GM21786 (cell line): ENCODE results near the gene SLC2A13.
A peak's percentile ranks its signal among the peaks of the same experiment; 100 is the strongest.
"Not testable (repeated sequence)": the region's sequence is repeated elsewhere in the genome, so short reads cannot be mapped to it uniquely, and the experiment has no call there.

Experiments
- ATAC-seq: cut with Tn5 transposase; IDR thresholded peaks from one replicate; pipeline ENCODE4 v1.9.1; 2021; ENCODE audit not compliant: unreplicated experiment

SLC2A13 gene

DNA sequence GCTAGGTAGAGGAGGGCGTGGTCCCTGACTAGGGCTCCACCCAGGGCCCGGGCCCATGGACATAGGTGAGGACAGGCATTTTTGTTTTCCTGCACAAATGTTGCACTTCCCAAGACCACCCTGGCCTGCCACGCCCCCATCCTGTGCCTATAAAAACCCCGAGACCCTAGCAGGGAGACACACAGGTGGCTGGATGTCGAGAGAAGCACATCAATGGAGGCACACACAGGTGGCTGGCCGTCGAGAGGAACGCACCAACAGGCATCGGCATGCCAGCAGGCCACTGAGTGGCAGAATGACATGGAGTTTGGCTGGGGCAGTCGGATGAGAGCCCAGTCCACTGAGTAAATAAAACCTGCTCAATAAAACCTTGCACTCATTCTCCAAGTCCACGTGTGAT, 328.4 kb downstream of the SLC2A13 start:
- no peak for ATAC-seq

DNA sequence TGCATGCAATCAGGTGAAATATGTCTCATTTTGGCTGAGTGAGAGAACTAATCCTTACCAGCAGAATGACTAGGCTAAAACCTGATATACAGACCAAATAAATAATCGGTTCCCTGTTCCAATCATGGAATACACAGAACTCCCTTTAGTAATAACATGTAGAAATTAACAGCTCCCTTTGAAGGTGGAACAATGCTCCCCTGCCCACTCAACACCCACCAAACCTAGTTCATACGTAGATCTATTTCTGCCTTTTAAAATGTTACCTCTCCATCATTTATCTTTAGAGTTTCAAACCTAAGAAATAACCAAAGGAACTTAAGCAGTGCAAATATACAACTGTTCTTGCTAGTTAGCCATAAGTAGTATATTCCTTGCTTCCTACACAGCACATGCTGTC, 332.6 kb downstream of the SLC2A13 start:
- ATAC-seq, result no peak

- no peak for ATAC-seq
These were observed 333.0 kb downstream of the SLC2A13 start for GRCh38 chr12:39772821-39773259.

DNA sequence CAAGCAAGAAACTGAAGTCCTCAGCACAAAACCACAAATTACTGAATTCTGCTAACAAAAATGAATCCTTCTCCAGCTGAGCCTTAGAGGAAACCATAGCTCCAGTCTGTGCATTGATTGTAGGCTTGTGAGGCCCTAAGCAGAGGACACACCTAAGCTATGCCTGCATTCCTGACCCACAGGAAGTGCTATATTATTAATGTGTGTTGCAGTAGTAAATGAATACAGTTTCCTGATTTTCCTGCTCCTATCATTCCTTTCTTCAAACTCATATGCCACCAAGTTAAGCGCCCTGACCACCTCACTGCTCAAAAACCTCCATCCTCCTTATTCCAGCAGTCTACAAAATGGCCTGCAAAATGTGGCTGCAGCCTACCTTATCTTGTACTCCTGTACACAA, 334.4 kb downstream of the SLC2A13 start:
- no peak for ATAC-seq

DNA sequence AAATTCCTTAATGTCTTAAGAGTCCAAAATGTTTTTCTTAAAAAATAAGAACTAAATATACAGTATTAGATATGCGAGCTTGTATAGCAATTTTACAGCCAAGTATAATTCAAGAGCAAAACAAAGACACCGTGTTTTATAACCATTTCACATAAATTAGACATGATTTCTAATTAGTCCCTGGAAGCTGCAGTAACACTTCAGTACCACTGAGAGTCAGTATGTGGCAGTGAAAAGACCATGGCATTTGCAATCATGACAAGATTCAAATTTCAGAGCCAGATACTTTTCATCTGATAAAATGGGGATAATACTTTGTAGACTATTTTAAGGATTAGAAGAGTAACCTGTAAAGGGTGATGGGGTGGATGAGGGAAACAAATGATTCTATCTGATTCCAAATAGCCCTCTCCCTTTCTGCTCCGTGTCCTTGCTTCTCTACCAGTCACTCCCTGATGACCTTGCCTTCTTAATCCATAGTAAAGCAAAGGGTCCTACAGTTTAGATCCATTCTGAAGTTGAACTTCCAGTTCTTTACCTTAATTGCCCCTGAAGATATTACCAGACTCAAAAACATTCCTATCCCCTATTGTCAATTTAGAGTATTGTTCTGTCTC, 340.8 kb downstream of the SLC2A13 start:
- ATAC-seq, result peak; percentile 69

DNA sequence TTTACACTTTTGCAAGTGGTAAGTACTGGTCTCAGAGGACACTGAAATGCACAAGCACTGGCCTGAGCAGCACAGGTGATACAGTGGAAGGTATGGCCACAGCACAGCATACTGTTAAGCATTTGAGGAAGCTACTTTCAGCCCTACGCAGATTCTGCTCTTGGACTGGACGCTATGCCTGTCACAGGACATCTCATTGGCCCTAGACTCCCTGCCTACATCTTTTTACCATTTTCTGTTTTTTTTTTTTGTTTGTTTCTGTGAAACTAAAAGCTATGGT, 342.1 kb downstream of the SLC2A13 start:
- no peak for ATAC-seq

- no peak for ATAC-seq
These were observed 342.6 kb downstream of the SLC2A13 start for GRCh38 chr12:39763071-39763889.

DNA sequence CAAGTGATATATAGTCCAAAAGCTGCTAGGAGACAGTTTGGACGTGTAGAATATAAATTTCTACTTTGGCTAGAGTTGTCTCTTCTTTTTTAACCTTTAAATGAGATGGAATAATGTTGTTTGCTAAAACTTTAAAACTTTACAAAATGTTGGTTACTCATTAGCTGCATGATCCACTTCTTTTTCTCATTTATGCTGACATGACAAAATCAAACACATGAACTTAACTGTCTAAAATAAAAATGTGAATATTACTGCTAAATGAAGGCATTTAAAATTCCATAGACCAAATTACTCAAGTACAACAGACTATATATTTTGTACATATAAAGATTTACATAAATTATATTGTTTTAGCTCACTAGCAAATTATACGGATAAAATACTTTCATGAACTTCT, 350.4 kb downstream of the SLC2A13 start:
- ATAC-seq, result no peak

DNA sequence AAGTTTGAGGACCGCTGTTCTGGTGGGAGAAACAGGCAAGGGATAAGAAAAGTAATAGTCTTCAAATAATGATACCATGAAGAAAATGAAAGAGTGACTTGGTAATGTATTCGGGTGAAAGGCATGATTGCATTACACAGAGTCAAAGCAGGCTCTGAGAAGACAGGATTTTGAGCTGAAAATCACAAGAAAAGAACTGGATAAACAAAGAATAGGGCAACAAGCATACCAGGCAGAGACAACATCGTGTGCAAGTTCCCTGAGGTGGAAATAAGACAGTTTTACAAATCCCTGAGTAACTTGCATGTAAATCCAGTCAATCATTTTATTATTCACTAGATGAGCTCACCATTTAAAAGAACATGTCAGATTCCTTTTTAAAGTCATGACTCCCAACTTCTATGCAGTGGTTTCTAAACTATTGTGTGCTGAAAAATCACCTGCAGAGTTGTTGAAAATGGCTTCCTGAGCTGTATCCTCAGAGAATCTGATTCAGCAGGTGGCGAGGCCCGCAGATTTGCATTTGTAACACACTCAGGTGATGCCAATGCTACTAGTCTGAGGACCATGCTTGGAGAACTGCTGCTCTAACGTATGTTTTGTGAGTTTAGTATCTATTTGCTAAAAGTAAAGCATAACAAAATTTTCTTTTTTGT, 353.3 kb downstream of the SLC2A13 start:
- ATAC-seq, result no peak

- not testable (repeated sequence) for ATAC-seq
These were observed 359.7 kb downstream of the SLC2A13 start for GRCh38 chr12:39746151-39746550.

DNA sequence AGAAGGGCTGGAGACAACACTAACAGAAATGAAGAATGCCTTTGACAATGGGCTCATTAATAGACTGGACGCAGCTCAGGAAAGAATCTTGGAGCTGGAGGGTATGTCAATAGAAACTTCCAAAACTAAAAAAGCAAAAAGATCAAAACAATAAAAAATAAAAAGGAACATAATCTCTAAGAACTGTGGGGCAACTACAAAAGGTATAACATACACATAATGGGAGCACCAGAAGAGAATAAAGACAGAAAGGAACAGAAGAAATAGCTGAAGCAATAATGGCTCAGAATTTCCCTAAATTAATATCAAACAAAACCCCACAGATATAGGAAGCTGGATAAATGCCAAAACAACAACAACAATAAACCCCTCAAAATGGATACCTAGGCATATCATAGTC, 362.2 kb downstream of the SLC2A13 start:
- no peak for ATAC-seq

- no peak for ATAC-seq
These were observed 369.5 kb downstream of the SLC2A13 start for GRCh38 chr12:39736406-39736805.

- ATAC-seq, result no peak
These were observed 382.1 kb downstream of the SLC2A13 start for GRCh38 chr12:39723831-39724230.

GRCh38 chr12:39722504-39722903, 383.4 kb downstream of the SLC2A13 start:
- no peak for ATAC-seq

- no peak for ATAC-seq
These were observed 392.3 kb downstream of the SLC2A13 start for GRCh38 chr12:39713552-39713951.

GRCh38 chr12:39712334-39712733, 393.5 kb downstream of the SLC2A13 start:
- ATAC-seq, result no peak
